HG03520 (cell line): ENCODE measurements around the gene TTC12.
A peak's percentile ranks its signal among the peaks of the same experiment; 100 is the strongest.
"Not testable (repeated sequence)": the region's sequence is repeated elsewhere in the genome, so short reads cannot be mapped to it uniquely, and the experiment has no call there.

Experiments used
- ATAC-seq: cut with Tn5 transposase; IDR thresholded peaks from one replicate; pipeline ENCODE4 v1.9.1; 2021; ENCODE audit warnings: mild to moderate bottlenecking, moderate library complexity; ENCODE audit not compliant: unreplicated experiment

Gene TTC12

GRCh38 chr11:113282898-113283437 lies 31.4 kb upstream of the TTC12 start:
- ATAC-seq, result no peak

- ATAC-seq, result no peak
Observed at GRCh38 chr11:113283881-113284280, 30.5 kb upstream of the TTC12 start.

- no peak for ATAC-seq
Observed at GRCh38 chr11:113286009-113286408, 28.4 kb upstream of the TTC12 start.

GRCh38 chr11:113286509-113287497 lies 27.6 kb upstream of the TTC12 start:
- no peak for ATAC-seq

- ATAC-seq, result no peak
Observed at GRCh38 chr11:113287801-113288200, 26.6 kb upstream of the TTC12 start.

- no peak for ATAC-seq
Observed at GRCh38 chr11:113288286-113288863, 26.0 kb upstream of the TTC12 start.

- peak; percentile 86 for ATAC-seq
Observed at GRCh38 chr11:113289431-113290187, 24.8 kb upstream of the TTC12 start.

GRCh38 chr11:113293936-113294335 lies 20.4 kb upstream of the TTC12 start:
- no peak for ATAC-seq

GRCh38 chr11:113295993-113296392 lies 18.4 kb upstream of the TTC12 start:
- ATAC-seq, result no peak

- ATAC-seq, result no peak
Observed at GRCh38 chr11:113296447-113297205, 17.8 kb upstream of the TTC12 start.

- ATAC-seq, result not testable (repeated sequence)
Observed at GRCh38 chr11:113298496-113298895, 15.9 kb upstream of the TTC12 start.

- ATAC-seq, result no peak
Observed at GRCh38 chr11:113304916-113305315, 9.5 kb upstream of the TTC12 start.

GRCh38 chr11:113305440-113306336 lies 8.7 kb upstream of the TTC12 start:
- no peak for ATAC-seq

GRCh38 chr11:113308601-113309000 lies 5.8 kb upstream of the TTC12 start:
- ATAC-seq, result no peak

- ATAC-seq, result no peak
Observed at GRCh38 chr11:113311536-113311935, 2.8 kb upstream of the TTC12 start.

GRCh38 chr11:113313601-113314000 lies 782 bp upstream of the TTC12 start:
- no peak for ATAC-seq

GRCh38 chr11:113314065-113314388 lies 356 bp upstream of the TTC12 start:
- ATAC-seq, result no peak

- ATAC-seq, result no peak
Observed at GRCh38 chr11:113315811-113316210, 1.4 kb downstream of the TTC12 start.

GRCh38 chr11:113316256-113316655 lies 1.9 kb downstream of the TTC12 start:
- ATAC-seq, result no peak

GRCh38 chr11:113317339-113317738 lies 3.0 kb downstream of the TTC12 start:
- ATAC-seq, result no peak
